H1 (cell line): ENCODE results near the gene CENPW. TPM values are rescaled to one million over a fixed set of nuclear protein-coding genes. Genes with fewer than 3 reads are reported as not detected.

ENCODE experiments used
- CTCF ChIA-PET: fragments of 300-600 bp; sonication (Branson Sonifier 250); formaldehyde crosslinking; loops from one replicate; lab custom pipeline; 2021; ENCODE audit not compliant: partially characterized antibody; lab: Charles Lee
- POLR2A ChIA-PET: fragments of 300-600 bp; sonication (Branson Sonifier 250); formaldehyde crosslinking; loops from one replicate; lab custom pipeline; 2021; ENCODE audit warnings: inconsistent platforms; ENCODE audit not compliant: partially characterized antibody; lab: Charles Lee
- DNase-seq, 2 experiments: peaks; one replicate each; pipeline versions ENCODE4 v3.0.0 to v3.0.0-alpha.2; 2010 to 2022; ENCODE audit warnings: low spot score in 2 of 2, low read depth in 1 of 2, mixed read lengths in 1 of 2
- FAIRE-seq: peaks from 2 replicates; lab custom pipeline; 2011; peaks lifted over from hg19 to GRCh38; lab: Jason Lieb, UNC
- H2AFZ ChIP-seq: 2 replicates; pipeline ENCODE4 v1.8.1; 2012; ENCODE audit warnings: low read length, inconsistent platforms
- H2AK5ac ChIP-seq: 2 replicates; pipeline ENCODE4 v1.6.1; 2013; ENCODE audit warnings: low read depth, low read length
- H2BK120ac ChIP-seq: replicated peaks from 2 replicates; pipeline ENCODE3; 2013; ENCODE audit warnings: low read depth, low read length, inconsistent platforms
- H2BK12ac ChIP-seq: 2 replicates; pipeline ENCODE4 v1.6.1; 2013; ENCODE audit warnings: low read depth, low read length
- H2BK15ac ChIP-seq: 2 replicates; pipeline ENCODE4 v1.6.1; 2013; ENCODE audit warnings: low read length
- H2BK20ac ChIP-seq: 2 replicates; pipeline ENCODE4 v1.6.1; 2013; ENCODE audit warnings: low read length
- H2BK5ac ChIP-seq: 2 replicates; pipeline ENCODE4 v1.6.1; 2013; ENCODE audit warnings: low read depth, low read length
- H3K14ac ChIP-seq: 2 replicates; pipeline ENCODE4 v1.6.1; 2013; ENCODE audit warnings: inconsistent platforms; ENCODE audit not compliant: insufficient read length
- H3K18ac ChIP-seq: 2 replicates; pipeline ENCODE4 v1.6.1; 2013; ENCODE audit warnings: low read length; ENCODE audit errors: extremely low read depth
- H3K23ac ChIP-seq: 2 replicates; pipeline ENCODE4 v1.6.1; 2013; ENCODE audit warnings: inconsistent platforms; ENCODE audit not compliant: insufficient read length
- H3K23me2 ChIP-seq: 2 replicates; pipeline ENCODE4 v1.6.1; 2013; ENCODE audit warnings: low read depth, low read length
- H3K27ac ChIP-seq: 2 replicates; pipeline ENCODE4 v1.6.1; 2011; ENCODE audit warnings: low read depth, low read length, inconsistent platforms
- H3K27me3 ChIP-seq, 4 experiments: replicated peaks in 1 of 4; 1 replicate in 1 of 4; 2 replicates in 3 of 4; pipeline versions ENCODE4 v1.6.1 to v1.8.1; 2011 to 2013; ENCODE audit warnings: low read length in 3 of 4, mild to moderate bottlenecking in 3 of 4, inconsistent platforms in 2 of 4, mixed read lengths in 2 of 4, moderate library complexity in 1 of 4; ENCODE audit not compliant: control insufficient read depth in 3 of 4, insufficient read depth in 3 of 4; ENCODE audit errors: extremely low read depth in 1 of 4
- H3K36me3 ChIP-seq, 4 experiments: 2 replicates each; pipeline versions ENCODE4 v1.6.1 to v1.8.1; 2011 to 2013; ENCODE audit warnings: mild to moderate bottlenecking in 4 of 4, low read length in 3 of 4, moderate library complexity in 2 of 4, control low read depth in 1 of 4, inconsistent platforms in 1 of 4; ENCODE audit not compliant: insufficient read depth in 4 of 4, control insufficient read depth in 2 of 4
- H3K4ac ChIP-seq: replicated peaks from 2 replicates; pipeline ENCODE3; 2013; ENCODE audit warnings: low read length, low read depth, mixed read lengths, inconsistent platforms; ENCODE audit not compliant: insufficient read length
- H3K4me1 ChIP-seq, 4 experiments: replicated peaks in 1 of 4; 1 replicate in 1 of 4; 2 replicates in 3 of 4; pipeline versions ENCODE4 v1.6.1 to v1.8.1; 2011 to 2013; ENCODE audit warnings: low read length in 3 of 4, inconsistent platforms in 2 of 4, mixed read lengths in 1 of 4; ENCODE audit not compliant: insufficient read depth in 4 of 4, control insufficient read depth in 3 of 4
- H3K4me2 ChIP-seq, 2 experiments: 2 replicates each; pipeline versions ENCODE4 v1.6.1 to v1.8.1; 2011 to 2013; ENCODE audit warnings: low read depth in 2 of 2, low read length in 2 of 2, control low read depth in 1 of 2, inconsistent platforms in 1 of 2, mild to moderate bottlenecking in 1 of 2; ENCODE audit not compliant: insufficient read depth in 1 of 2
- H3K4me3 ChIP-seq, 4 experiments: fragments of 200-600, 300-600 bp in 1 of 4; sonication (generic), shearing (Covaris generic), sonication (Bioruptor Twin) in 1 of 4; 2 replicates each; pipeline versions ENCODE4 v1.5.1 to v1.8.1; 2011 to 2016; ENCODE audit warnings: low read length in 4 of 4, low read depth in 3 of 4, control low read depth in 2 of 4, inconsistent platforms in 2 of 4, mild to moderate bottlenecking in 2 of 4, mixed read lengths in 1 of 4, moderate library complexity in 1 of 4; ENCODE audit not compliant: insufficient read depth in 2 of 4; ENCODE audit errors: extremely low read depth in 1 of 4
- H3K56ac ChIP-seq: replicated peaks from 2 replicates; pipeline ENCODE3; 2013; ENCODE audit warnings: low read depth, mild to moderate bottlenecking, mixed read lengths, low read length, inconsistent platforms; ENCODE audit not compliant: insufficient read length
- H3K79me1 ChIP-seq: 2 replicates; pipeline ENCODE4 v1.6.1; 2013; ENCODE audit warnings: low read depth, low read length, control low read depth
- H3K79me2 ChIP-seq, 2 experiments: 2 replicates each; pipeline versions ENCODE4 v1.6.1 to v1.8.1; 2012 to 2013; ENCODE audit warnings: low read length in 2 of 2, mild to moderate bottlenecking in 2 of 2, inconsistent platforms in 1 of 2; ENCODE audit not compliant: insufficient read depth in 2 of 2, control insufficient read depth in 1 of 2
- H3K9ac ChIP-seq, 4 experiments: replicated peaks in 1 of 4; 1 replicate in 1 of 4; 2 replicates in 3 of 4; pipeline versions ENCODE4 v1.6.1 to v1.8.1; 2011 to 2013; ENCODE audit warnings: low read depth in 3 of 4, low read length in 3 of 4, control low read depth in 2 of 4, mild to moderate bottlenecking in 2 of 4, moderate library complexity in 2 of 4, inconsistent platforms in 1 of 4; ENCODE audit errors: extremely low read depth in 1 of 4
- H3K9me3 ChIP-seq, 2 experiments: 2 replicates each; pipeline versions ENCODE4 v1.6.1 to v1.8.1; 2012 to 2013; ENCODE audit warnings: mild to moderate bottlenecking in 2 of 2, moderate library complexity in 2 of 2, control low read depth in 1 of 2, inconsistent platforms in 1 of 2, low read depth in 1 of 2, low read length in 1 of 2, mixed read lengths in 1 of 2; ENCODE audit not compliant: insufficient read depth in 2 of 2
- H4K20me1 ChIP-seq, 2 experiments: replicated peaks in 1 of 2; 2 replicates each; pipeline versions ENCODE3 to v1.8.1; 2011 to 2013; ENCODE audit warnings: inconsistent platforms in 2 of 2, low read length in 2 of 2, mild to moderate bottlenecking in 1 of 2; ENCODE audit not compliant: insufficient read depth in 2 of 2, control insufficient read depth in 1 of 2
- H4K5ac ChIP-seq: 2 replicates; pipeline ENCODE4 v1.6.1; 2013; ENCODE audit warnings: low read length, low read depth, mixed read lengths, inconsistent platforms; ENCODE audit not compliant: insufficient read length
- H4K8ac ChIP-seq: 2 replicates; pipeline ENCODE4 v1.8.0; 2013; ENCODE audit warnings: mild to moderate bottlenecking, moderate library complexity, low read length, inconsistent platforms; ENCODE audit not compliant: insufficient read depth; ENCODE audit errors: extremely low read depth
- H4K91ac ChIP-seq: replicated peaks from 2 replicates; pipeline ENCODE3; 2013; ENCODE audit warnings: low read length, mixed read lengths, inconsistent platforms; ENCODE audit not compliant: insufficient read length
- ASH2L ChIP-seq: fragments of 200-600, 300-600 bp; sonication (generic); IDR thresholded peaks from one replicate; pipeline ENCODE4 v1.7.1; 2017; ENCODE audit warnings: low read length
- FOSL1 ChIP-seq: IDR thresholded peaks from 2 replicates; pipeline ENCODE4 v1.6.1; 2011; ENCODE audit warnings: mild to moderate bottlenecking, low read depth, low read length, moderate library complexity; ENCODE audit not compliant: insufficient read depth
- NANOG ChIP-seq: IDR thresholded peaks from 2 replicates; pipeline ENCODE4 v1.6.1; 2011; ENCODE audit warnings: low read length, low read depth, mild to moderate bottlenecking, inconsistent platforms; ENCODE audit not compliant: insufficient read depth, poor library complexity, severe bottlenecking
- SIRT6 ChIP-seq: IDR thresholded peaks from one replicate; pipeline ENCODE4 v1.7.1; 2012; ENCODE audit warnings: low read length, inconsistent platforms
- TAF1 ChIP-seq: IDR thresholded peaks from 2 replicates; pipeline ENCODE4 v1.6.1; 2011; ENCODE audit warnings: mild to moderate bottlenecking, low read depth, low read length
- TBP ChIP-seq: IDR thresholded peaks from 2 replicates; pipeline ENCODE4 v1.6.1; 2011; ENCODE audit warnings: low read depth, low read length, improper control_type of control experiment
- USF2 ChIP-seq: IDR thresholded peaks from 2 replicates; pipeline ENCODE4 v1.6.1; 2011; ENCODE audit warnings: low read length, improper control_type of control experiment
- WGBS, 2 experiments: shearing (Covaris generic) in 1 of 2; methylation state at CpG; one replicate each; pipeline versions ENCODE4 v1.1.6 to v1.1.7; 2013 to 2015; ENCODE audit warnings: low lambda C conversion rate in 2 of 2, mixed read lengths in 2 of 2, inconsistent platforms in 1 of 2, low coverage in 1 of 2, missing lambda C conversion rate in 1 of 2; ENCODE audit not compliant: insufficient replicate concordance in 2 of 2, insufficient coverage in 1 of 2, insufficient read length in 1 of 2; ENCODE audit errors: extremely low coverage in 1 of 2, missing lambda C conversion rate in 1 of 2; 5-methylcytosine and 5-hydroxymethylcytosine counted together
- polyA plus RNA-seq, 7 experiments: library from polyadenylated mRNA; depleted of rRNA in 3 of 7; stranded (reverse) in 5 of 7; unstranded in 2 of 7; fragments of >200 nt in 5 of 7; fragments of 200-250 nt in 2 of 7; gene quantifications; 1 replicate in 5 of 7; 2 replicates in 1 of 7; 4 replicates in 1 of 7; pipeline versions ENCODE4 v1.2.1 to v1.2.3, GENCODE V29; 2011 to 2013; ENCODE audit warnings: missing spikeins in 2 of 7, mixed read lengths in 2 of 7
- total RNA-seq: library from RNA; stranded (reverse); fragmentation: NEBNext Ultra II Directional; extraction: Animal tissue kit (Norgen Biotek cat#: 25700); gene quantifications from 2 replicates; pipeline ENCODE4 v1.2.1, GENCODE V29; 2021

CENPW gene
- total and polyA plus RNA-seq, 2 of the 8 experiments (the other 6 are each of a cell fraction or from before 2014, with no cell fraction given): 22.0 to 91.1 TPM

GRCh38 chr6:126372626-126373025 is 32.7 kb downstream of the CENPW start:
- H3K4ac ChIP-seq: no peak overlapping the region
- no peak overlapping the region for H2AFZ ChIP-seq
- no peak overlapping the region for H3K56ac ChIP-seq
- H2AK5ac ChIP-seq: no peak overlapping the region
- H2BK12ac ChIP-seq: no peak overlapping the region
- 89% methylated on average over 2 of the region's 2 CpGs; no CpG with 5 or more reads in 1 of the 2 experiments for WGBS, 2 experiments
- H4K91ac ChIP-seq: no peak overlapping the region
- H4K20me1 ChIP-seq: no peaks in the 10 kb centered on the region
- H4K8ac ChIP-seq: no peak overlapping the region
- H3K9ac ChIP-seq: no peak overlapping the region
- H2BK5ac ChIP-seq: no peak overlapping the region
- peaks cover 0 to 4% of the 10 kb centered on the region in 2 experiments; a peak in 1 of 4 replicates for H3K9me3 ChIP-seq
- no peak overlapping the region for H2BK120ac ChIP-seq
- no peak overlapping the region for H3K14ac ChIP-seq
- H3K4me2 ChIP-seq: no peak overlapping the region
- no peak for FAIRE-seq
- H3K4me3 ChIP-seq: no peak overlapping the region
- peaks cover 0 to 3% (median 0%) of the 10 kb centered on the region in 4 experiments; a peak in 2 of 8 replicates for H3K36me3 ChIP-seq
- no peak overlapping the region for H2BK20ac ChIP-seq
- H3K27me3 ChIP-seq: peaks cover 0 to 1% (median 0%) of the 10 kb centered on the region in 4 experiments; a peak in 1 of 7 replicates
- H3K27ac ChIP-seq: no peak overlapping the region
- no peaks in the 10 kb centered on the region for H3K79me2 ChIP-seq
- no peaks in the 10 kb centered on the region for H3K79me1 ChIP-seq
- no peak for DNase-seq
- H3K4me1 ChIP-seq: no peaks in the 10 kb centered on the region
- POLR2A ChIA-PET: no interaction called here
- H3K23ac ChIP-seq: no peak overlapping the region
- H4K5ac ChIP-seq: no peak overlapping the region
- no peaks in the 10 kb centered on the region for H3K23me2 ChIP-seq
- CTCF ChIA-PET: interaction anchor here (0.6 to 2.8 kb wide), 2 partner anchors 12 to 370 kb away, joined by 3 to 19 read pairs; no protein-coding TSS in a partner anchor
- H2BK15ac ChIP-seq: no peak overlapping the region
- no peak overlapping the region for H3K18ac ChIP-seq
- no peak for TF ChIP-seq FOSL1
- no peak for TF ChIP-seq ASH2L
- TF ChIP-seq USF2: no peak
- no peak for TF ChIP-seq SIRT6
- no peak for TF ChIP-seq NANOG
- TF ChIP-seq TBP: no peak
- TF ChIP-seq TAF1: no peak
